Endodermal cell (in vitro differentiated cells): Measurements from ENCODE around the gene IQCF6. TPM values are rescaled to one million over a fixed set of nuclear protein-coding genes. Genes with fewer than 3 reads are reported as not detected.
"Not testable (repeated sequence)": the region's sequence is repeated elsewhere in the genome, so short reads cannot be mapped to it uniquely, and the experiment has no call there.

Experiments used
- DNase-seq: peaks from one replicate; pipeline ENCODE4 v3.0.0-alpha.2; 2017
- H3K27ac ChIP-seq: 2 replicates; pipeline ENCODE4 v1.5.1; 2013; ENCODE audit warnings: mild to moderate bottlenecking, low read depth, low read length, moderate library complexity
- H3K27me3 ChIP-seq: 2 replicates; pipeline ENCODE4 v1.6.1; 2013; ENCODE audit warnings: mild to moderate bottlenecking, low read length, moderate library complexity; ENCODE audit not compliant: insufficient read depth, control insufficient read depth, poor library complexity, severe bottlenecking
- H3K36me3 ChIP-seq: 2 replicates; pipeline ENCODE4 v1.7.0; 2013; ENCODE audit warnings: mild to moderate bottlenecking, low read length, moderate library complexity; ENCODE audit not compliant: control insufficient read depth, insufficient read depth
- H3K4me1 ChIP-seq: one replicate; pipeline ENCODE4 v1.7.0; 2013; ENCODE audit warnings: low read length; ENCODE audit not compliant: control insufficient read depth, insufficient read depth
- H3K4me3 ChIP-seq: 2 replicates; pipeline ENCODE4 v1.5.1; 2013; ENCODE audit warnings: mild to moderate bottlenecking, low read length, moderate library complexity
- H3K9ac ChIP-seq: 2 replicates; pipeline ENCODE4 v1.6.1; 2013; ENCODE audit warnings: mild to moderate bottlenecking, low read length, moderate library complexity; ENCODE audit not compliant: poor library complexity, severe bottlenecking; ENCODE audit errors: extremely low read depth
- H3K9me3 ChIP-seq: 2 replicates; pipeline ENCODE4 v1.6.1; 2013; ENCODE audit warnings: mild to moderate bottlenecking, low read length, moderate library complexity; ENCODE audit not compliant: control insufficient read depth
- H3K27ac Mint-ChIP-seq: 2 replicates; pipeline ENCODE4 v1.8.0; 2020; ENCODE audit warnings: mixed read lengths
- H3K27me3 Mint-ChIP-seq: 2 replicates; pipeline ENCODE4 v1.8.0; 2021; ENCODE audit warnings: mild to moderate bottlenecking, mixed read lengths; ENCODE audit not compliant: insufficient read depth
- H3K36me3 Mint-ChIP-seq: 2 replicates; pipeline ENCODE4 v1.8.0; 2020; ENCODE audit warnings: low read depth, mixed read lengths
- H3K4me1 Mint-ChIP-seq: 2 replicates; pipeline ENCODE4 v1.8.0; 2020; ENCODE audit warnings: mixed read lengths
- H3K4me3 Mint-ChIP-seq: 2 replicates; pipeline ENCODE4 v1.8.0; 2020; ENCODE audit warnings: mild to moderate bottlenecking, moderate library complexity, mixed read lengths
- H3K9me3 Mint-ChIP-seq: 2 replicates; pipeline ENCODE4 v1.8.0; 2020; ENCODE audit warnings: mild to moderate bottlenecking, mixed read lengths
- CTCF ChIP-seq: fragments of 200-600 bp; sonication (generic); conservative IDR thresholded peaks from 2 replicates; pipeline ENCODE4 v1.5.0; 2021; ENCODE audit warnings: antibody characterized with exemption, mild to moderate bottlenecking
- WGBS, 2 experiments: methylation state at CpG; one replicate each; pipeline versions ENCODE4 v1.1.5 to v1.1.7; 2013; ENCODE audit warnings: missing lambda C conversion rate in 2 of 2, mixed read lengths in 1 of 2; ENCODE audit not compliant: insufficient coverage in 1 of 2, insufficient read length in 1 of 2; 5-methylcytosine and 5-hydroxymethylcytosine counted together
- total RNA-seq, 2 donors: library from RNA; stranded (reverse); fragmentation: NEBNext Ultra II Directional in 1 of 2; extraction: Animal tissue kit (Norgen Biotek cat#: 25700) in 1 of 2; gene quantifications; 2 replicates in 1 of 2; 3 replicates in 1 of 2; pipeline ENCODE4 v1.2.1, GENCODE V29; 2021

Gene IQCF6
- total RNA-seq, 2 donors from 2014 or later = not detected

- Mint-ChIP-seq H3K9me3 (no peaks in the 10 kb centered on the region), H3K4me3 (no peak overlapping the region), H3K27me3 (no peaks in the 10 kb centered on the region), H3K4me1 (peaks cover 24% of the 10 kb centered on the region), H3K36me3 (no peaks in the 10 kb centered on the region), H3K27ac (no peak overlapping the region)
- H3K27ac ChIP-seq = no peak overlapping the region
- 21% methylated on average over 2 of the region's 2 CpGs; no CpG with 5 or more reads in 1 of the 2 experiments for WGBS, 2 experiments
- DNase-seq = peak; percentile 75
- no peaks in the 10 kb centered on the region for H3K27me3 ChIP-seq
- H3K9me3 ChIP-seq = no peaks in the 10 kb centered on the region
- no peaks in the 10 kb centered on the region for H3K36me3 ChIP-seq
- H3K9ac ChIP-seq = no peak overlapping the region
- H3K4me3 ChIP-seq = no peak overlapping the region
- TF ChIP-seq CTCF = no peak
- H3K4me1 ChIP-seq = no peaks in the 10 kb centered on the region
Observed at GRCh38 chr3:51794206-51794605, 15.2 kb upstream of the IQCF6 start.

- H3K4me3 Mint-ChIP-seq = no peak overlapping the region
- H3K27ac Mint-ChIP-seq = no peak overlapping the region
- Histone ChIP-seq H3K4me3 (no peak overlapping the region), H3K9ac (no peak overlapping the region), H3K27me3 (no peaks in the 10 kb centered on the region), H3K36me3 (no peaks in the 10 kb centered on the region), H3K9me3 (no peaks in the 10 kb centered on the region), H3K27ac (no peak overlapping the region), H3K4me1 (no peaks in the 10 kb centered on the region)
- DNase-seq = no peak
- peaks cover 14% of the 10 kb centered on the region for H3K4me1 Mint-ChIP-seq
- no peak for TF ChIP-seq CTCF
- no peaks in the 10 kb centered on the region for H3K27me3 Mint-ChIP-seq
- 86 to 91% methylated on average over 2 to 7 of the region's 7 CpGs for WGBS, 2 experiments
- H3K9me3 Mint-ChIP-seq = peaks cover 8% of the 10 kb centered on the region
- H3K36me3 Mint-ChIP-seq = no peaks in the 10 kb centered on the region
Observed at GRCh38 chr3:51792206-51792605, 13.2 kb upstream of the IQCF6 start.

- WGBS, 2 experiments = 100% methylated on average over 1 of the region's 1 CpG; no CpG with 5 or more reads in 1 of the 2 experiments
- no peak overlapping the region for H3K9ac ChIP-seq
- no peak for DNase-seq
- no peaks in the 10 kb centered on the region for H3K4me1 ChIP-seq
- H3K27ac ChIP-seq = no peak overlapping the region
- no peaks in the 10 kb centered on the region for H3K36me3 Mint-ChIP-seq
- H3K27me3 Mint-ChIP-seq = peaks cover 2% of the 10 kb centered on the region
- H3K9me3 Mint-ChIP-seq = peaks cover 15% of the 10 kb centered on the region
- peaks cover 1% of the 10 kb centered on the region for H3K4me1 Mint-ChIP-seq
- H3K36me3 ChIP-seq = no peaks in the 10 kb centered on the region
- no peaks in the 10 kb centered on the region for H3K9me3 ChIP-seq
- H3K4me3 ChIP-seq = no peak overlapping the region
- no peak overlapping the region for H3K4me3 Mint-ChIP-seq
- no peak for TF ChIP-seq CTCF
- H3K27me3 ChIP-seq = no peaks in the 10 kb centered on the region
- H3K27ac Mint-ChIP-seq = no peak overlapping the region
Observed at GRCh38 chr3:51789437-51789836, 10.4 kb upstream of the IQCF6 start.

- DNase-seq, H3K4me3 Mint-ChIP-seq, H3K27me3 ChIP-seq, H3K4me1 ChIP-seq, H3K27ac ChIP-seq, H3K4me3 ChIP-seq, H3K9me3 ChIP-seq, H3K27me3 Mint-ChIP-seq, H3K36me3 ChIP-seq, H3K9ac ChIP-seq, H3K36me3 Mint-ChIP-seq, H3K27ac Mint-ChIP-seq, H3K4me1 Mint-ChIP-seq: not testable (repeated sequence)
- H3K9me3 Mint-ChIP-seq = peaks cover 15% of the 10 kb centered on the region
Observed at GRCh38 chr3:51787576-51787975, 8.5 kb upstream of the IQCF6 start.
